ENCODE measurements around the gene ATP5F1D. TPM values are rescaled to one million over a fixed set of nuclear protein-coding genes. Genes with fewer than 3 reads are reported as not detected.

Gene ATP5F1D
- total and polyA plus RNA-seq, 2 donors (not counting 3 experiments of a cell fraction or from before 2014, with no cell fraction given), result 167 to 192 TPM

GRCh38 chr19:1244693-1245451 is 3.3 kb downstream of the ATP5F1D start:
- Histone ChIP-seq H3K9me1 (replicated peaks; ENCODE audit: control insufficient read depth, extremely low read depth, insufficient read depth, low read length) (no peaks in the 10 kb centered on the region), H3K9ac (replicated peaks; ENCODE audit: extremely low read depth, insufficient read depth, low read length) (no peak overlapping the region), H3K9me3 (replicated peaks; ENCODE audit: control insufficient read depth, insufficient read depth, low read length) (no peaks in the 10 kb centered on the region), H3K36me3 (ENCODE audit: control insufficient read depth in 2 of 2, extremely low read depth in 1 of 2, insufficient read depth in 2 of 2, low read length in 2 of 2) (peaks cover 0 to 1% of the 10 kb centered on the region in 2 experiments), H4K20me1 (replicated peaks; ENCODE audit: control insufficient read depth, extremely low read depth, insufficient read depth, low read length) (no peaks in the 10 kb centered on the region), H3K4me2 (ENCODE audit: insufficient read depth, low read length) (no peak overlapping the region), H3K27ac (ENCODE audit: insufficient read depth, low read depth, low read length) (no peak overlapping the region), H3K79me2 (ENCODE audit: control insufficient read depth, insufficient read depth, low read length) (peaks cover 20% of the 10 kb centered on the region), H3K4me1 (ENCODE audit: control insufficient read depth, extremely low read depth, insufficient read depth, low read length) (peaks cover 19% of the 10 kb centered on the region), H3K4me3 (replicated peaks in 1 of 3; ENCODE audit: insufficient read depth in 1 of 3, low read depth in 1 of 3, low read length in 3 of 3) (no peak overlapping the region), H3K27me3 (ENCODE audit: control insufficient read depth in 2 of 2, insufficient read depth in 2 of 2, low read length in 2 of 2) (no peaks in the 10 kb centered on the region), H2AFZ (ENCODE audit: low read depth, low read length) (no peak overlapping the region)
- DNase-seq (ENCODE audit: low read depth, low spot score) (no peak), FAIRE-seq (no peak)
- intact Hi-C loops (cut with micrococcal nuclease), result loop anchor here (1.0 to 10.0 kb wide), 4 partner anchors 21 to 450 kb away; partner anchors contain the start of gene PTBP1
- TF ChIP-seq CTCF (IDR thresholded peaks at IDR 0.05; ENCODE audit: extremely low read depth in 1 of 2, insufficient read depth in 1 of 2, low read depth in 1 of 2, low read length in 2 of 2) (no peak), POLR2A (IDR thresholded peaks at IDR 0.05; ENCODE audit: low read depth, low read length) (peak; percentile 10), MYC (IDR thresholded peaks at IDR 0.05; ENCODE audit: low read depth, low read length) (no peak), FOS (IDR thresholded peaks at IDR 0.05; ENCODE audit: borderline replicate concordance, insufficient read depth, low read length) (no peak)
- dilution Hi-C loops (cut with MboI; ENCODE audit: extremely low pct_ligation_motif_present, low sequenced_read_pairs), result no loop called here
- ChIA-PET POLR2A (interaction anchor here (0.8 to 4.9 kb wide), 5 partner anchors 8 to 30 kb away, joined by 4 to 87 read pairs (median 8); partner anchors contain the start of genes CIRBP and FAM174C), CTCF (interaction anchor here (0.6 to 7.3 kb wide), 32 partner anchors 8 to 261 kb away, joined by 3 to 1001 read pairs (median 5); partner anchors contain the start of genes ARHGAP45, CIRBP, CNN2 and FAM174C)
- no TSS peak for BruUV-seq (replicated peaks)

All from endothelial cell of umbilical vein (primary cell).